IPS-NIHi7 (cell line): Measurements from ENCODE around the gene GAD1.

ENCODE experiments used
- DNase-seq: peaks from one replicate; pipeline ENCODE4 v3.0.0; 2012; ENCODE audit warnings: mixed read lengths; ENCODE audit errors: extremely low spot score

The GAD1 gene

GRCh38 chr2:170818036-170818751 lies 1.5 kb downstream of the GAD1 start:
- DNase-seq = no peak

DNA sequence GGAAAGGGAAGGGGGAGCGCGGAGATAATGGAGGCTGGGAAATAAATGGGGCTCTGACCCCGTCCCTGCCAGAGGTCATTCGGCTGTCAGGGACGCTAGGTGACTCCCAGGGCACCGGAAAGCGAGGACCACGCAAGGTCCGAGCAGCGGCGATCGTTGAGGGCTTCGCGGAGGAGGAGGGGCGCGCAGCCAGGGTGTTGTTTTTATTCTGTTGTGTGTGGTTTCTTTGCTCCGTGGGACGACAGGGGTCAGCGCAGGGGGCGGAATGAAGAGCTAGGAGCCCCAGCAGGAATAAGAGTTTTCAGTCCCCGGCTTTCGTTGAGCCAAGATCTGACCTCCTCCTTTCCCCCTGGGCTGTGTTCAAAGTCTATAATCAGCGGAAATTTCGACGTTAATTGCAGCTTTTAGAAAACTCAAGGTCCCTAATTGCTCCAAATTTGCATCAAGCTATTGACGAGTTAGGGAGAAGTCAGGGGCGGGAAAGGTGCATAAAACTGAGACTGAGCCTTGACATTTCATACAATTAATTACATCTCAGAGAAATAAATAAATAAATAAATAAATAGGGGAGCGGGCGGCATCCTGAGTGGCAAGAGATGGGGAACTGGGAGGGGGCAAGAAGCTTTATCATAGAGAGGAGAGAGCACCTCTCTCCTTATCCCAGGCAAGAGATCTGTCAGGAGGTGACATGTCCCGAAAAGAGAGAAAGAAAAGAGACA lies 2.2 kb downstream of the GAD1 start:
- DNase-seq = no peak

- DNase-seq = peak; percentile 44
Observed at GRCh38 chr2:170819680-170820664, 3.3 kb downstream of the GAD1 start.

- DNase-seq = no peak
Observed at GRCh38 chr2:170820757-170821530, 4.3 kb downstream of the GAD1 start.

GRCh38 chr2:170821531-170822289 lies 5.0 kb downstream of the GAD1 start:
- no peak for DNase-seq

DNA sequence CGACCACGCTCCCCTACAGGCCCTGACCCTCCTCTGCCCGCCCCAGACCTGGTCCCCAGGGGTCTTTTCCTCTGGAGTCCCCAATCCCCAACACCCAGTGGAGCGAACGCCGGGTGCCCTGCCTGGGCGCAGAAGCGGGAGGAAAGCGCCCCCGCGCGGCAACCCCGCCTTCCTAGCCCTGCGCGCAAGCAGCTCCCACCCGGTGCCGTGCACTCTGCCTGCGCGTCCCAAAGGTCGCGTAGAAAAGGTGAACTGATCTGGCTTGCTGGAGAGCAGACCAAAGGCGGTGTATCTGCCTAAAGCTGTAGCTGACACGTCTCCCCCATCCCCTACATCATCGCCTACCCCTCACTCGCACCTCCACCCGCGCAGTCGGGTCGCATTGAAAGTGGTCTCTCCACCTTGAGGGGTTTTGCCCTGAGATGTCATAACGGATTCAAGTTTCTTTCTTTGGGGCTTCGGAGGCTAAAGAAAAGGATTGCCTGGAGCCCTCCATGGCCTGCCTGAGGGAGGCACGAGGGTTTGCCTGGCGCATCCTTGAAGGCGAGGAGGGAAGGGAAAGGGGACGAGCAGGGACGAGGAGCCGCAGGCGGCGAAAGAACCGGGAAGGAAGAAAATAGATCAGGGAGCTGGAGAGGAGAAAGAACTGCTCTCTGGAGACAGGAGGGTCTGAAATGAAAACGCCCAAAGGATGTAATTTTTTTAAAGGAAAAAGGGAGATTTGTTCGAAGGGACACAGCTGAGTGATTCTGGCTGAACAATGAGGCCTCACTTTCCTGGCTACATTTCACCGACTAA lies 5.8 kb downstream of the GAD1 start:
- DNase-seq = peak; percentile 51

DNA sequence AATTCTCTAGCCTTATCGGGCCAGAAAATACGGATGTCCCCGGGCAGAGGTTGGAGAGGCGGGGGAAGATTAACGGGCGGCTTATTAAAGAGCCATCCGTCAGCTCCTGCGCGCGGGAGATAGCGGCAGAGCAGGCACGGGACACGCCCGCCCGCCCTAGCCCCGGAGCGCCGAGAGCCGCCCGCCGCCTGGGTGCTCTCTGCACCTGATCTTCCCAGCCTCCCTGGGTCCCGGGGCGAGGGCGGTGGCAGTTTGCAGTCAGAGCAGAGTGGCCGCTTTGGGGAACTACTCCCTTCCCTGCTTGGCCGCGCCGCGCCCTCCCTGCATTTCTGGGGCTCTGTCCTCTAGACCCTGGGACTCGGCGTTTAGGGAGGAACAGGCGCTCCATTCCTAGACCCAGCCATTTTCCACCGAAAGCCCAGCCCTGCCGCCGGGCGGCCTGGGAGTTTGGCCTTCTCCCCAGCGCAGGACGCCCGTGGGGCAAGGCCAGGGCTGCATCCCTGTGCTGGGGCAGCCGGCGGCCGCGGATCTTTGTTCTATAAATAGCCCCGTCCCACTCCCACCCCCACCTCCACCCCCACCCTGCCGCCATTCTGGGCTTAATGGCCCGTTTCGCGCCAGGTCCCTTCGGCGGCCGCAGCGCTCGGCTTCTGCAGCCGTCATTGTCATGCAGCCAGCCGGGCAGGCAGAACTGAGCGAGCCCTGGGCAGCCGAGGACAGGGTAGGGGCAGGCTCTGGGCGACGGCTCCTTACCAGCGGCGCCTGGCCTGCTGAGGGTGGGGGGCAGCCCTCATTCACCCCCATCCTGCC lies 6.6 kb downstream of the GAD1 start:
- peak; percentile 60 for DNase-seq

DNA sequence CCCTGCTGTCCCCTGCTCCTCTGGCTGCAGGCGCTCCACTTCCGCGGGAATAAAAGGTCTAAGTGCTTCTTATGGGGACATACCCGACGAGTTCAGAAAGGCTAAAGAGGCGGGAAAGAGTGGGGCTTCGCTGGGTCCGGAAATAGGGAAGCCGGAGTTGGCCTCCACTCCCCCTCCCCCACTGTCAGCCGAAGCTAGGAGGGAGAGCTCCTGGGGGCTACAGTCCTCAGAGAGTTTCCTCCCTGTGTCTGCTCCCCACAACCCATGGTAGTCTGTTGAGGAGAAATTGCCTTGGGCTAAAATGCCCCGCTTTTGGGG lies 7.2 kb downstream of the GAD1 start:
- DNase-seq = no peak

- DNase-seq = no peak
Observed at GRCh38 chr2:170824526-170825015, 7.9 kb downstream of the GAD1 start.

GRCh38 chr2:170827841-170828532 lies 11.3 kb downstream of the GAD1 start:
- no peak for DNase-seq

DNA sequence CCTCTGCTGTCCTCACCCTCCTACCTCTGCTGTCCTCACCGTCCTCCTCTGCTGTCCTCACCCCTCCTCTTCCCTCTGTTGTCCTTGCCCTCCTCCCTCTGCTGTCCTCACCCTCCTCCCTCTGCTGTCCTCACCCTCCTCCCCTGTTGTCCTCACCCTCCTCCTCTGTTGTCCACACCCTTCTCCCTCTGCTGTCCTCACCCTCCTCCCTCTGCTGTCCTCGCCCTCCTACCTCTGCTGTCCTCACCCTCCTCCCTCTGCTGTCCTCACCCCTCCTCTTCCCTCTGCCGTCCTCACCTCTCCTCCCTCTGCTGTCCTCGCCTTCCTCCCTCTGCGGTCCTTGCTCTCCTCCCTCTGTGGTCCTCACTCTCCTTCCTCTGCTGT lies 11.8 kb downstream of the GAD1 start:
- DNase-seq = no peak

DNA sequence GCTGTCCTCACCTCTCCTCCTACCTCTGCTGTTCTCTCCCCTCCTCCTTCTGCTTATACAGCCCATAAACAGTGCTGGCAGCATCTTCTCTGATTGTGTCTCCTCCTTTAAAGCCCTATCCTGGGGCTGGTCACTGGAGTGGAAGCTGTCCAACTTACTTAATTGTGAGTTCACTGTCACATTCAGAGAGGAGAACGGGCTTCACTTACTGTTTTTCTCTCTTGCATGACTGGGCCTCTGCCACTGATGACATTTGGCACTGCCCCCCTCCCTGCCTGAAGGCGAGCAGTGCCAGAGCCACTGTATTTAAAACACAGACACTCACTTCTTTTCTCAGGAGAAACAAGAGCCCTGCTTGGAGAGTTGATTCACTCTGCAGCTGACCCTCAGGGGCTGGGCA lies 12.3 kb downstream of the GAD1 start:
- DNase-seq = no peak

GRCh38 chr2:170830166-170830565 lies 13.5 kb downstream of the GAD1 start:
- no peak for DNase-seq

DNA sequence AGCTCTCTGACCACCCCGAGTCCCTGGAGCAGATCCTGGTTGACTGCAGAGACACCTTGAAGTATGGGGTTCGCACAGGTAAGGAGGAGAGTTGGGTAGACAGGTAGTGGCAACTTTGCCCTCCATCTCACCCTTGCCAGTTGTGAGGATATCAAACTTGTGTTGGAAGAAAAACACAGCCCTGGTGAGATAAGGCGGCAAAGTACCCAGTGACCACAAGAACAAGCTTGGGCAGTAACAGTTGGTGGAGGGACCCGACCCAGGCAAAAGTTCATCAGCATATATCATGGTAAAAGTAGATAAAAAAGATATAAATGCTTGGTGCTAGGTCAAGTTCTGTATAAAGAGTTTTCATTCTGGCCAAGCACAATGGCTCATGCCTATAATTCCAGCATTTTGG lies 14.4 kb downstream of the GAD1 start:
- DNase-seq = no peak

GRCh38 chr2:170836027-170836426 lies 19.3 kb downstream of the GAD1 start:
- no peak for DNase-seq

DNA sequence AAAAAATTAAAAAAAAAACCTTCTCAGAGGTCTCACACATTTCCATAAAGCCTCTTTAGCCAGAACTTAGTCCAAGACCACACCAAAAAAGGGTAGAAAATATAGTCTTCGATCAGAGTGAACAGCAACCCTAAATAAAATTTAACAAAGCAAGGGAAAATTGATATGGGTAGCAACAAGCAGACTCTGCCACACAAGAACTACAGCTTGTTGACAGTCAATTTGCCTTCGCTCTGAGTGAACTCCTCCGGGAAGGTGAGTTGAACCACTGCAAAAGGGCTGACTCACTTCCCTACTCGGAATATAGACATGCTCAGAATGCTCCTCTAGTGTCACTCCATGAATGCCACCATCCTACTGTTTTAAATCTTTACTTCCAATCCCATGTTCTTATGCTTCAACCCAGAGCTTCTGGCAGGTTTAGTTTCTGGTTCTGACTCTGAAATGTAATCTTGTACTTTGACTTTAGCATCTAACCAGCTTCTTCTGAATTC lies 24.1 kb downstream of the GAD1 start:
- DNase-seq = no peak

DNA sequence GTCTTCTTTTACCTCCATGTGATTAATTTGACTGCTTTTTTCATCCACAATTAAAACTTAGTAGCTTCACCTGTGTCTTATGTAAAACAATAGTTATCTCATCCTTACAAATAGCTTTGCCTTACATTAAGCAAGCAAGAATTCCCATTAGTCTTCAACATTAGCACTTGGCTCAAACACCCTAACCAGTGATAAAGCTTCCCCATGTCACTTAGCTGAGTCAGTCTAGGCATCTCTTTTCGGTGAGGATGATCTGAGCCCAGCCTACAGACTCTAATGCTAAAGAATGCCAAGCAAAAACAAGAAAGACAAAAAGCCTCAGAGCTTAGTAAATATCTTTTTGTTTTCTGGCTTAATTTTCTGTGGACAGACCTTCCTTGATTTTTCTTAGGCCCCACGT lies 26.1 kb downstream of the GAD1 start:
- DNase-seq = no peak

DNA sequence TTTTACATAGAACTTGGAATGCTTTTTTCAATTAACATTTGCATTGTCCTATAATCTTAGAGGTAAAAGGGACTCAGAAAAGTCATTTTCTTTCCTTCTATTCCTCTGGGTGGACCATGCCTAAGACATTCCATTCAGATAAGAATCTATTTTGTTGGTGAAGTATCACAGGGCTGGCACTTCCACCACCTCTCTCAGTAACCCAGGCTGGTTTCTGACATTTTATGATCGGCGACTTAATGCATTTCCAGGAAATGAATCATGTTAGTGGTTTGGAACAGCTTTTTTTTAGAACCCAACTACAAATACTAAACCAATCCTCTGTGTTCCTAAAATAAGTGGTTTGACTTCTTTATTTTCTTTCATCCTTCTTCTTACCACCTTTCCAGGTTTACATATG lies 27.0 kb downstream of the GAD1 start:
- no peak for DNase-seq
